SU-DHL-6 (cell line): ENCODE data around the gene SLC35E4.

ENCODE experiments used
- H2AFZ ChIP-seq: fragments of 200-600 bp; sonication (generic); 2 replicates; pipeline ENCODE4 v1.6.1; 2014; ENCODE audit warnings: low read depth, mild to moderate bottlenecking, moderate library complexity, mixed read lengths, antibody characterized with exemption, low read length; ENCODE audit not compliant: severe bottlenecking
- H3F3A ChIP-seq: fragments of 200-600 bp; shearing (Covaris generic); 2 replicates; pipeline ENCODE4 v1.6.0; 2016; ENCODE audit warnings: antibody characterized with exemption, mild to moderate bottlenecking; ENCODE audit not compliant: insufficient read depth
- H3K27ac ChIP-seq: fragments of 200-600 bp; sonication (generic); 2 replicates; pipeline ENCODE4 v1.5.1; 2016; ENCODE audit warnings: low read depth, mild to moderate bottlenecking, low read length, moderate library complexity, mixed read lengths
- H3K27me3 ChIP-seq: fragments of 200-600 bp; sonication (generic), shearing (Covaris generic); 2 replicates; pipeline ENCODE4 v1.6.0; 2014; ENCODE audit warnings: mild to moderate bottlenecking, low read length
- H3K36me3 ChIP-seq: fragments of 200-600 bp; sonication (generic); 2 replicates; pipeline ENCODE4 v1.6.1; 2014; ENCODE audit warnings: mild to moderate bottlenecking, low read length, mixed read lengths
- H3K4me2 ChIP-seq: fragments of 300-600, 200-600 bp; shearing (Covaris generic), sonication (generic); 2 replicates; pipeline ENCODE4 v1.6.0; 2014; ENCODE audit warnings: low read length, low read depth, mild to moderate bottlenecking; ENCODE audit not compliant: poor library complexity, severe bottlenecking
- H3K4me3 ChIP-seq: fragments of 200-600 bp; sonication (generic); 2 replicates; pipeline ENCODE4 v1.5.1; 2014; ENCODE audit warnings: antibody characterized with exemption, low read length, mild to moderate bottlenecking, mixed read lengths; ENCODE audit not compliant: insufficient read depth, poor library complexity, severe bottlenecking
- H3K79me2 ChIP-seq: fragments of 200-600 bp; sonication (generic); 2 replicates; pipeline ENCODE4 v1.6.1; 2014; ENCODE audit warnings: mild to moderate bottlenecking, low read length, moderate library complexity; ENCODE audit not compliant: insufficient read depth
- H3K9ac ChIP-seq: fragments of 200-600 bp; sonication (generic); 2 replicates; pipeline ENCODE4 v1.7.0; 2014; ENCODE audit warnings: mild to moderate bottlenecking, low read length
- H3K9me2 ChIP-seq: fragments of 200-600 bp; sonication (generic); replicated peaks from 2 replicates; pipeline ENCODE4 v1.6.1; 2014; ENCODE audit warnings: low read length; ENCODE audit not compliant: insufficient read depth
- H3K9me3 ChIP-seq: fragments of 200-600 bp; sonication (generic); 2 replicates; pipeline ENCODE4 v1.6.1; 2014; ENCODE audit warnings: low read length, mixed read lengths; ENCODE audit not compliant: insufficient read depth
- H4K20me1 ChIP-seq: fragments of 200-600 bp; sonication (generic); 2 replicates; pipeline ENCODE4 v1.6.1; 2014; ENCODE audit warnings: low read depth, mild to moderate bottlenecking, antibody characterized with exemption, low read length, moderate library complexity, mixed read lengths
- CTCF ChIP-seq: fragments of 200-600 bp; sonication (generic); IDR thresholded peaks from one replicate; pipeline ENCODE4 v1.5.1; 2017; ENCODE audit warnings: antibody characterized with exemption, mild to moderate bottlenecking, low read length, moderate library complexity; ENCODE audit not compliant: insufficient read depth, poor library complexity, severe bottlenecking
- EZH2phosphoT487 ChIP-seq: fragments of 200-600 bp; sonication (generic), shearing (Covaris generic); conservative IDR thresholded peaks from 2 replicates; pipeline ENCODE4 v1.6.1; 2018; ENCODE audit warnings: mild to moderate bottlenecking, antibody characterized with exemption, low read length, moderate library complexity, mixed read lengths

The SLC35E4 gene

DNA sequence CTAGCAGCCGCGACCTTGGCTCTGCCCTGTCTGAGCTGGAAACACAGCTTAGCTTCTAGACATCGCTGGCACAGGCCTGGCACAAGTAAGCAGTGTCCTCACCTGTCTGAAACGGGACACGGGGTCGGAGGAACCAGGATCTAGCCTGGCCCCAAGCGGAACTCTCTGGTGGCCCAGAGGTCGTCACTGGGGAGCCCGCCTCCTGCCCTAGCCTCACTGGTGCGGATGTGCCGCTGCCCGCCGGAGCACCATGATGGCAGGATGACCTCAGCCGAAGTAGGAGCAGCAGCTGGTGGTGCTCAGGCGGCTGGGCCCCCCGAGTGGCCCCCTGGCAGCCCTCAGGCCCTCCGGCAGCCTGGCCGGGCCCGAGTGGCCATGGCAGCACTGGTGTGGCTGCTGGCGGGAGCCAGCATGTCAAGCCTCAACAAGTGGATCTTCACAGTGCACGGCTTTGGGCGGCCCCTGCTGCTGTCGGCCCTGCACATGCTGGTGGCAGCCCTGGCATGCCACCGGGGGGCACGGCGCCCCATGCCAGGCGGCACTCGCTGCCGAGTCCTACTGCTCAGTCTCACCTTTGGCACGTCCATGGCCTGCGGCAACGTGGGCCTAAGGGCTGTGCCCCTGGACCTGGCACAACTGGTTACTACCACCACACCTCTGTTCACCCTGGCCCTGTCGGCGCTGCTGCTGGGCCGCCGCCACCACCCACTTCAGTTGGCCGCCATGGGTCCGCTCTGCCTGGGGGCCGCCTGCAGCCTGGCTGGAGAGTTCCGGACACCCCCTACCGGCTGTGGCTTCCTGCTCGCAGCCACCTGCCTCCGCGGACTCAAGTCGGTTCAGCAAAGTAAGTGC, 871 bp downstream of the SLC35E4 start:
- H3F3A ChIP-seq, result no peaks in the 10 kb centered on the region
- H3K9me2 ChIP-seq, result no peaks in the 10 kb centered on the region
- TF ChIP-seq EZH2phosphoT487 (no peak), CTCF (no peak)
- no peaks in the 10 kb centered on the region for H3K27me3 ChIP-seq
- H3K27ac ChIP-seq, result no peak overlapping the region
- H3K9me3 ChIP-seq, result no peaks in the 10 kb centered on the region
- no peaks in the 10 kb centered on the region for H3K36me3 ChIP-seq
- H3K9ac ChIP-seq, result peak overlapping the region; percentile 61
- H3K4me2 ChIP-seq, result peak overlapping the region; percentile 74
- peak overlapping the region; percentile 82 for H2AFZ ChIP-seq
- peak overlapping the region; percentile 50 for H3K4me3 ChIP-seq
- H3K79me2 ChIP-seq, result no peaks in the 10 kb centered on the region
- H4K20me1 ChIP-seq, result no peaks in the 10 kb centered on the region

- no peak overlapping the region for H3K27ac ChIP-seq
- no peaks in the 10 kb centered on the region for H3K9me3 ChIP-seq
- H3K9ac ChIP-seq, result no peak overlapping the region
- H3K36me3 ChIP-seq, result no peaks in the 10 kb centered on the region
- no peaks in the 10 kb centered on the region for H3K79me2 ChIP-seq
- no peaks in the 10 kb centered on the region for H3K27me3 ChIP-seq
- no peak overlapping the region for H3K4me2 ChIP-seq
- H2AFZ ChIP-seq, result no peak overlapping the region
- H3K4me3 ChIP-seq, result no peak overlapping the region
- TF ChIP-seq EZH2phosphoT487 (no peak), CTCF (no peak)
- no peaks in the 10 kb centered on the region for H3F3A ChIP-seq
- H3K9me2 ChIP-seq, result no peaks in the 10 kb centered on the region
- H4K20me1 ChIP-seq, result no peaks in the 10 kb centered on the region
Observed at GRCh38 chr22:30637701-30638114, 2.1 kb downstream of the SLC35E4 start.

GRCh38 chr22:30640361-30640760, 4.8 kb downstream of the SLC35E4 start:
- Histone ChIP-seq H3K79me2 (no peaks in the 10 kb centered on the region), H3K36me3 (no peaks in the 10 kb centered on the region), H3K9me2 (no peaks in the 10 kb centered on the region), H3K9me3 (no peaks in the 10 kb centered on the region), H3F3A (no peaks in the 10 kb centered on the region), H3K9ac (no peak overlapping the region), H4K20me1 (no peaks in the 10 kb centered on the region), H3K4me3 (no peak overlapping the region), H3K27me3 (no peaks in the 10 kb centered on the region), H2AFZ (no peak overlapping the region), H3K27ac (no peak overlapping the region), H3K4me2 (no peak overlapping the region)
- TF ChIP-seq EZH2phosphoT487, result no peak
- no peak for TF ChIP-seq CTCF
